Measurements from ENCODE around the gene KCNMB1.

DNA sequence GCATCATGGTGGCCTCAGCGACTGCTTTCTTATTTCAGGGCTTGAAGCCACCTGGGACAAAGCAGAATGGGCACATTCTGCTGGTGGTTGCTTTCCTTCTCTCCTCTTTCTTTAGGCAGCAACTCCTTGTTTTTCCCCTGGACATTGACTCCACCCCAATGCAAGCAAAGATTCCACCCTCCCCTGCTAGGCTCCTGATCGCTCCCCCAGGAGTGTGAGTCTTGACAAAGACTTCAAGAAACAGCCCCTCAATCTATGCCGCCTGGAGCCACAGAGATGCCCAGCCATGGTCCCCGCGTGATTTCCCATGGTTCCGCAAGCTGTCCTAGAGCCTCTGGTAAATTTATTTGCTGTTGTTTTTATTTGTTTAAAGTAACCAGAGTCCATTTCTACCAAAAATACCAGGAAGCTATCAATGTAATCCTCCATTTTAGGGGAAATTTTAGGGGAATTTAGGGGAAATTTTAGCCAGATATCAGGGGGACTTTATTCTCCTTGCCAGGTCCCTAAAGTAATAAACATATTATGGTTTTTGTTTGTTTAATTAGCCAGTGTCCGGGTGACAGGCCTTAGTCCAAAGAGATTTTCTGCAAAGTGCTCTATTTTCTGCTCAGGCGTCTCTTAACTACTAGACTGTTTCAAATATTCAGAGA lies 2.3 kb downstream of the KCNMB1 start:
- TF ChIP-seq, protein P1, sequence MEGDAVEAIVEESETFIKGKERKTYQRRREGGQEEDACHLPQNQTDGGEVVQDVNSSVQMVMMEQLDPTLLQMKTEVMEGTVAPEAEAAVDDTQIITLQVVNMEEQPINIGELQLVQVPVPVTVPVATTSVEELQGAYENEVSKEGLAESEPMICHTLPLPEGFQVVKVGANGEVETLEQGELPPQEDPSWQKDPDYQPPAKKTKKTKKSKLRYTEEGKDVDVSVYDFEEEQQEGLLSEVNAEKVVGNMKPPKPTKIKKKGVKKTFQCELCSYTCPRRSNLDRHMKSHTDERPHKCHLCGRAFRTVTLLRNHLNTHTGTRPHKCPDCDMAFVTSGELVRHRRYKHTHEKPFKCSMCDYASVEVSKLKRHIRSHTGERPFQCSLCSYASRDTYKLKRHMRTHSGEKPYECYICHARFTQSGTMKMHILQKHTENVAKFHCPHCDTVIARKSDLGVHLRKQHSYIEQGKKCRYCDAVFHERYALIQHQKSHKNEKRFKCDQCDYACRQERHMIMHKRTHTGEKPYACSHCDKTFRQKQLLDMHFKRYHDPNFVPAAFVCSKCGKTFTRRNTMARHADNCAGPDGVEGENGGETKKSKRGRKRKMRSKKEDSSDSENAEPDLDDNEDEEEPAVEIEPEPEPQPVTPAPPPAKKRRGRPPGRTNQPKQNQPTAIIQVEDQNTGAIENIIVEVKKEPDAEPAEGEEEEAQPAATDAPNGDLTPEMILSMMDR (IDR thresholded peaks at IDR 0.05), result no peak
- TF ChIP-seq POLR2A (IDR thresholded peaks at IDR 0.05), result no peak
